Transverse colon (tissue), 4 donors: ENCODE results near the gene MAP1LC3A.

ENCODE experiments used
- CTCF ChIP-seq, 5 experiments: fragments of 200-600 bp in 3 of 5; fragments of 450-650 bp in 2 of 5; sonication (generic) in 3 of 5; IDR thresholded peaks; 1 replicate in 2 of 5; 2 replicates in 3 of 5; pipeline ENCODE4 v1.5.1; 2016 to 2017; ENCODE audit warnings: antibody characterized with exemption in 5 of 5, inconsistent platforms in 3 of 5, mild to moderate bottlenecking in 2 of 5, moderate library complexity in 1 of 5
- EP300 ChIP-seq: sonication (generic); formaldehyde crosslinking; IDR thresholded peaks from one replicate; pipeline ENCODE4 v1.6.1; 2017; ENCODE audit warnings: antibody characterized with exemption, low read depth
- POLR2A ChIP-seq: fragments of 450-650 bp; IDR thresholded peaks from one replicate; pipeline ENCODE4 v1.6.1; 2016; ENCODE audit warnings: antibody characterized with exemption, mild to moderate bottlenecking, moderate library complexity
- POLR2AphosphoS5 ChIP-seq, 3 donors: sonication (generic); formaldehyde crosslinking; IDR thresholded peaks; one replicate each; pipeline ENCODE4 v1.6.1; 2016; ENCODE audit warnings: antibody characterized with exemption in 3 of 3

GRCh38 chr20:34575271-34575670 lies 16.8 kb downstream of the MAP1LC3A start:
- TF ChIP-seq CTCF (IDR thresholded peaks at IDR 0.05) (no peak), POLR2A (no peak), POLR2AphosphoS5 (IDR thresholded peaks at IDR 0.05) (no peak), EP300 (no peak)
